ENCODE measurements around the gene MVB12B. TPM values are rescaled to one million over a fixed set of nuclear protein-coding genes. Genes with fewer than 3 reads are reported as not detected.

Gene MVB12B
- total RNA-seq, 1 experiment from 2014 or later, result 5.8 TPM

DNA sequence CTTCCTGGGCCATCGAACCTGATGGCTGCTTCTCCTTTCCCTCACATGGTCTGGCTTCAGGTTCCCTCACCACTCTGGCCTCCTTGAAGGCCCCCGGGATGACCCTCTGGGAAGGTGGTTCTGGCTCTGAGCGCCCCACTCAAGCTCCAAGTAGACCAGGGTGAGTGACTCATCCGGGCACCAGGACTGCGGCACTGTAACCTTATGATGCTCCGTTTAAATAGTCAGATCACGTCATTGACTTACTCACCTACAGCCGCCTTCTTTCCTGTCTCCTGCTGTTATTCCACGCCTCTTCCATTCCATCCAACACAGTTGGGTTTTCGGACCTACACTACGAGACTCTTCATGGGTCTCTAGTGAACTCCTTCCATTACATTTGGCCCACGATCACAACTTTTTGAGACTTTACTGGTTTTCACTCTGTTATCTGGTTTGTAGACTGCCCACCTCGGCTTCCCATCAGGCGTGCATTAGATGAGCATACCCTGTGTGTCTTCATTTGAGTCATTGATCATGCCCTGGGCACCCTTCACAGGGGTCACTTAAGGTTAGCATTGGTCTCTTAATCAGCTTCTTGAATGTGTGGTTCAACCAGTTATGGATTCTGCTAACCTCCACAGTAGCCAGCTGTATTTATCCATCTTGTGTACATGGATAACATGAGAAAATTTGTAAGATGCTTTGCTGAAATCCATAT lies 148.3 kb downstream of the MVB12B start:
- Histone ChIP-seq H4K5ac (ENCODE audit: insufficient read length, low read depth, low read length) (no peak overlapping the region), H3K23me2 (ENCODE audit: insufficient read length, low read depth, low read length, poor library complexity, severe bottlenecking) (no peaks in the 10 kb centered on the region), H3T11ph (ENCODE audit: low read length) (no peak overlapping the region), H2AK5ac (ENCODE audit: insufficient read length, low read length) (no peak overlapping the region), H2BK20ac (ENCODE audit: low read depth, low read length, poor library complexity, severe bottlenecking) (no peak overlapping the region), H3K18ac (ENCODE audit: insufficient read length, low read depth, low read length) (no peak overlapping the region), H4K91ac (ENCODE audit: insufficient read length, low read depth, low read length) (no peak overlapping the region), H2BK15ac (ENCODE audit: low read depth, low read length) (no peak overlapping the region), H2BK5ac (ENCODE audit: insufficient read length, low read length) (no peak overlapping the region), H4K20me1 (ENCODE audit: control insufficient read depth, insufficient read depth, insufficient read length) (no peaks in the 10 kb centered on the region), H3K23ac (ENCODE audit: insufficient read length, low read depth, low read length) (no peak overlapping the region), H4K8ac (replicated peaks; ENCODE audit: insufficient read length, low read depth, low read length) (no peak overlapping the region), H3K9ac (ENCODE audit: extremely low read depth, insufficient read length, low read length) (no peak overlapping the region), H2BK12ac (ENCODE audit: insufficient read length, low read depth, low read length) (no peak overlapping the region), H3K79me1 (ENCODE audit: insufficient read depth, low read depth, low read length, poor library complexity, severe bottlenecking) (no peaks in the 10 kb centered on the region), H3K4me2 (ENCODE audit: insufficient read depth, insufficient read length, low read length) (no peak overlapping the region), H3K4ac (ENCODE audit: low read depth, low read length) (no peak overlapping the region), H3K9me3 (ENCODE audit: control insufficient read depth, low read depth, low read length) (no peaks in the 10 kb centered on the region), H3K27me3 (ENCODE audit: insufficient read depth, low read length) (no peaks in the 10 kb centered on the region), H3K4me1 (ENCODE audit: insufficient read depth, low read length) (no peaks in the 10 kb centered on the region; the same call in 1 of the 2 replicates), H2AFZ (ENCODE audit: low read length) (no peak overlapping the region), H3K56ac (ENCODE audit: insufficient read length, low read depth, low read length) (no peak overlapping the region), H2BK120ac (ENCODE audit: low read depth, low read length, poor library complexity, severe bottlenecking) (no peak overlapping the region), H3K79me2 (ENCODE audit: insufficient read depth, low read length) (no peaks in the 10 kb centered on the region), H3K14ac (ENCODE audit: insufficient read depth, low read length) (no peak overlapping the region; the same call in 1 of the 2 replicates), H3K27ac (ENCODE audit: insufficient read length, low read depth, low read length) (no peak overlapping the region)
- H3K27ac Mint-ChIP-seq, result no peak overlapping the region
- no peak for DNase-seq
- peaks cover 16 to 34% of the 10 kb centered on the region in 2 experiments for H3K4me1 Mint-ChIP-seq
- H3K27me3 Mint-ChIP-seq (ENCODE audit: low read depth), result peaks cover 2% of the 10 kb centered on the region
- H3K36me3 Mint-ChIP-seq (ENCODE audit: insufficient read depth in 1 of 3, low read depth in 3 of 3), result peaks cover 0 to 6% (median 0%) of the 10 kb centered on the region in 3 experiments; a peak in 3 of 7 replicates
- no peak overlapping the region for H3K4me3 Mint-ChIP-seq
- no peak for TF ChIP-seq CTCF (conservative IDR thresholded peaks at IDR 0.05)
- WGBS (ENCODE audit: extremely low coverage, insufficient read length, low lambda C conversion rate), result no CpG with 5 or more reads among the region's 14 CpGs
- H3K9me3 Mint-ChIP-seq, result peaks cover 0 to 2% of the 10 kb centered on the region in 2 experiments; a peak in 1 of 5 replicates
